Activated CD4-positive, alpha-beta T cell treated with anti-CD3 and anti-CD28 coated beads, Interleukin-2, Interleukin-4, amounts not matched to agents 100 ng/mL and 50 ng/mL, durations not matched to agents 16 hours and 8 hours (primary cell): Measurements from ENCODE around the gene SHB.

Experiments
- DNase-seq: peaks from one replicate; pipeline ENCODE4 v3.0.0-alpha.2; 2020; ENCODE audit warnings: low spot score

Gene SHB

DNA sequence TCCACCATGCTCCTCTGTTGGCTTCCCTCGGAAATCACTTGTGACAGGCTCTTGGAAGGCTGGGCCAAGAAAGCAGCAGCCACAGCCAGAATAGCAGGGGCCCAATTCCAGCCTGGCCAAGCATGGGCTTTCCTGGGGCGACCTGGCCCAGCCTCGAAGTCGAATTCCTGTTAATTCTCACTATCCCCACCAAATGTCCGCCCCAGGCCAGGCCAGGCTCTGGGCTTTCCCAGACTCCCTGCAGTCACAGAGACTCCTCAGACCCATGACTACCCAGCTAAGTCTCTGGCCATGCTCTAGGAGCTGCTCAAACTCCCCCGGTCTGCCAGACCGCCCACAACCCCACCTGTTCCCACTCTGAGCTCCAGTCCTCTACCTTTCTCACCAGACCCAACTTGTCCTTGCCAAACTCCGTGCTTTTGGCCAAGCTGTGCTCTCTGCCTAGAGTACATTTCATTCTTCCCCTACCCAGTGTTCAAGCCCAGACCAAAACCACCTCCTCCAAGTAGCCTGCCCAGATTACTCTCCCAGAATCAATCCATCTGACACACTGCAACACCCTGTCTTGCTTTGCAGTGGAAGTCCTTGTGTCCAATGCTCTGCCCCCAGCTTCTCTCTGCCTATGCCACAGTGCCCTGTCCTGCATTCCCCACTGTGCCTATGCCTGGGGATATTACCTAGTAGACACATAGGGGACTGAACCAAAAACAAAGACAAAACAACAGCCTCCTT, 26.2 kb downstream of the SHB start:
- DNase-seq, result no peak

- no peak for DNase-seq
Measured at GRCh38 chr9:38041564-38042243, 27.3 kb downstream of the SHB start.

DNA sequence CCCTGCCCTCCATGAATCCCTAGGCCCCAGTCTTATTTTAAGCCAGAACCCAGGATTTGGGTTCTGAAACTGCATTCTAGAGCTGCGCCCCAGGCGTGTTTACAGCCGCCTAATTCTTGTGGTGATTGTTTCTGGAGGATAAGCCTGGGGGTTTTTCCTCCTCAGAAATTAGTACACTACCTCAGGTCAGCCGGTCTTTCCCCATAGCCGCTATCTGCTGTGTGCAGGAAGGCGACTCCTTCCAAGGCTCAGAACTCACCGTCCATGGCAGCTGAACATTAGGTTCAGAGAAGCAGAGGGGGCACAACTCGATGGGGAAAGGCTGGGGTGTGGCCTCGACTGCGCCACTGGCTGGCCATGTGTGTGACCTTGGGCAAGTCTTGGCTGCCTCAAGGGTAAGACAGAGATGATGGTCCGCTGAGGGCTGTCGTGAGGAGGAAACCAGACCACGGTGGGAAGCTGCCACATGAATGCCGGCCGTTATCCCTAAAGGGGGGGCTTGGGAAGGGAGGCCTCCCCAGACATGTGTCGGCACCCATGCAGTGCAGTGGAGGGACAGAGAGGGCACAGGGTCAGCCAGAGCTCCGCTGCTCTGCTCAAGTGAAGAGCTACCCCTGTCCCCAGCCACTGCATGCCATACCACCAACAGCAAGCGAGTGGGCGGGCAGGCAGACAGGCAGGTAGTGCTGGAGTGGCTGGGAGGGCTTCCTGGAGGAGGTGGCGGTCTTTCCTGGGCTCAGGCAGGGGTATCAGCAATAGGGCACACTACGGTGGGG, 28.9 kb downstream of the SHB start:
- no peak for DNase-seq

GRCh38 chr9:38039090-38039906, 29.7 kb downstream of the SHB start:
- DNase-seq, result no peak

DNA sequence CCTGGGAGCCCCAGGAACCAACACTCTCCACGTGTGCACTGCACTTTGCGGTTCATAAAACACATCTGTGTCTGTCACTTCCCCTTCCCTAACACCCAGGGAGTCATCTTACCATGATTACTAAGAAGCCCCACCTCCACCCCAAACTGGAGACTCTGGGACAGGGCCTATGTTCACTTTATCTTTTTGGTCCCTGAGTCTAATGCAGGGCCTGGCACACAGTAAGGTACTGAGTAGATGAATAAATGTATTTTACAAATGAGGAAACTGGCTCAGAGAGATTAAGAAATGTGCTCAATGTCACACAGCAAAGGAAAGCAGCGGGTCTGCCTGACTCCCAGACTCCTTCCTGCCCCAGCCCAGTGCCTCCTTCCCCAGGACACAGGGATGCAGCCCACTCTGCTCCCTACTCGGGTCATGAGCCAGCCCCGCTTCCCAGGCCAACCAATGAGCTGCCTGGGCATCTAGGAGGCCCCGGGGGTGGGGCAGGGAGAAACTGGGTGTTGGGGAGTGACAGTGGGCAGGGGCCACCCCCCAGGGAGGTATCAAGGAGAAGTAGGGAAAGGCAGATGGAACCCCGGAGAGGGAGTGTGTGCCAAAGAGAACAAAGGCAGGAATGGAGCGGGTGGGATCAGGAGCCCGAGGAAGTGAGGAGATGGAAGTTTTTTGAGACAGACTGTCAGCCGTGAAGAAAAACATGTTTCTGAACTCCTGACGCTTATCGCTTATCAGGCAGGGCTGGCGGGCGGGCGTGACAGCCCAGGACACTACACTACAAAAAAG, 30.5 kb downstream of the SHB start:
- DNase-seq, result no peak

GRCh38 chr9:38037981-38038306, 31.1 kb downstream of the SHB start:
- DNase-seq, result no peak

GRCh38 chr9:38036359-38037084, 32.5 kb downstream of the SHB start:
- no peak for DNase-seq

DNA sequence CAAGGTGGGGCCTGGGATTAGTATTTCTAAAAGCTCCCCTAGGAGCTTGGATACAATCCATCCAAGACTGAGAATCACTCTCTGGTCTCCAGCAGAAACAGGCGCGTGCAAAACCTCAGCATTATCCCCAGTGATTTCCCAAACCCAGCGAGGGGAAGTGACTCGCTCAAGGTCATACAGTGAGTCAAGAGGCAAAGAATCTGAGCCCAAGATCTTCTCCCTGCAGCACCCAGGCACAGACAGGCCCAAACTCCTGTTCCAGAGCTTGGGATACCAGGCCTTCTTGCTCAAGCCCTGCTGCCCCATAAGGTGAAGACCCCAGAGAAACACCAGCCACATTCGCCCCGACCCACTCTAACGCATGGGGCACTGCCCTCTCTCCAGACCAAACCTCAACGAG, 33.2 kb downstream of the SHB start:
- DNase-seq, result no peak

DNA sequence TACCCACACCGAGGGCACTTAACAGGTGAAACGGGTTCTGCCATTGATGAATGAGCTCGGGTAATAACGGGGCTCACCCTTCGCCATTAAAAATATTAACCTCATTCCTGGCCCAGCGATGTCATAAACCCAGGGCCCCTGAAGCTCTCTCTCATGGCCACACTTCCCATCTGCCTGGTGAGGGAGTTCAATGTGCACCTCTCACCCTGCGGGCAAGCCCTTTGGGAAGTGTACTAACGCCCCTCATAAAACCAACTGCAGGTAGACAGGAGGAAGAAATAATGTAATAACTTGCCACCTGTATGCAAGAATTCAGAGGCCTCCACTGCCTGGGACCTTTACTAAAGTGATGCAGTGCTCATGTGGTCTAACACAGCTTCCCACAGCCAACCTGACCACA, 35.1 kb downstream of the SHB start:
- DNase-seq, result no peak

GRCh38 chr9:38032266-38033110, 36.5 kb downstream of the SHB start:
- DNase-seq, result no peak

DNA sequence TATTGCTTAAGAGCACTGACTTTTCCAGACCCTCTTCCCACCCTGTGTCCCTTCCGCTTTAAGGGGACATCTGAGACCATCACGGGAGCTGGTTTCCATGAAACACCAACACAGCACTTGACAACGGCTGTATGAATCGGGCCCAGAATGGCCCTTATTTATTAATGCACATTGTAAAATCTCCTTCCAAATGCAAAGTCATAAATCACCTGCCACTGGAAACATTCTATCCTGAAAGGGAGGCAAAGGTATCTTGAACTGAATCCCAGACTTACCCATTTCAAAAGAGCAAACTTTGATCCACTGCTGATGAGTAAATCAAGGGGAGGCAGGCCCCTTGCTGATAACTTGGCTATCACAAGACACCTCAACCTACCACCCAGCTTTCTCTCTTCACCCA, 37.4 kb downstream of the SHB start:
- DNase-seq, result no peak

- no peak for DNase-seq
Measured at GRCh38 chr9:38030658-38031057, 38.4 kb downstream of the SHB start.

DNA sequence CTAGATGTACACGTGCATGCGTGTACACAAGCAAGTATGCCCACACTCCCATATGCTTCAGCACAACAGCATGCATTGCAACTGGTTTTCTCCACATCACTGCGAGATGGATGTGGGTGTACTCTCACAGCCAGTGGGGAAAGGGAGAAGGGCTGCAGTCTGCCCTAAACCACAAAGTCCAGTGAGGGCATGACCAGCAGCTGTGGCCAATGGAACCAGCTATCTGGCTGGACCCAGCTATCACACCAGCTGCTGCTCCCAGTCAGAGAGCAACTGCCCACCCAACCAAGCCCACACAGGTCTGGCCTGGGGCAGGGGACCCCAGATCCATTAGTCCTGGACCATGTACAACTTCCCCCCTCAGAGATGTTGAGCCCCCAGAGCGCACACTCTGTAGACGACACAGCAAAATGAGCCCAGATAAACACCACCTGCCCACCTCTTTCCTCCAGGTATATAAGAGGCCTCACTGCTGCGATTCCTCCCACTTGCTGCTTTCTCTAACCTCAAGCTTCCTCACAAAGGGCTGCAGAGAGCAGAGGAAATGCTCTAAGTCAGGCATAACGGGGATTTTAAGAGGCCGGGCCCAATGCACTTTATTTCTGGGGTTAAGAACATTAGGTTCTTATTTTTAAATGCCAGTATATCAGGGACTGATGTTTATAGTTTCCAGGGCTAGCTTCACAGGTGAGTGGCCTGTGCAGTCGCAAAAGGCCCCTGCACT, 39.0 kb downstream of the SHB start:
- no peak for DNase-seq

DNA sequence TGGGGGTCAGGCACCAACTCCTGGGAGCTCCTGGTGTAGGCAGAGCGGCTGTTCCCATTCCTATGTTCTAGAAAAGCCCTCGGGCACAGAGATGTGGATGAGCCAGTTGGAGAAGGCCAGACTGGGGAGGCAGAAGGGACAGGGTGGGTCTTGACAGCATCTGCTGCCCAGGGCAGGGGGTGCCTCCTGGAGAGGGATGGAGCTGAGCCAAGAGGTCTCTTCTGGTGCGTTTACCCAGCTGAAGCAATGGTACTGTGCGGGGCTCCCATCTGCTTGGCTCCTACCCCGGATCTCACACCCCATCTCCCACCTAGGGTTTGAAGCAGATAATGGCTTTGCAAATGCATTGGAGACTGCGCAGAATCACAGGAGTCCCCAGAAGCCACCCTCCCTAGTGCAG, 41.3 kb downstream of the SHB start:
- DNase-seq, result no peak

GRCh38 chr9:38026840-38027527, 42.0 kb downstream of the SHB start:
- no peak for DNase-seq

DNA sequence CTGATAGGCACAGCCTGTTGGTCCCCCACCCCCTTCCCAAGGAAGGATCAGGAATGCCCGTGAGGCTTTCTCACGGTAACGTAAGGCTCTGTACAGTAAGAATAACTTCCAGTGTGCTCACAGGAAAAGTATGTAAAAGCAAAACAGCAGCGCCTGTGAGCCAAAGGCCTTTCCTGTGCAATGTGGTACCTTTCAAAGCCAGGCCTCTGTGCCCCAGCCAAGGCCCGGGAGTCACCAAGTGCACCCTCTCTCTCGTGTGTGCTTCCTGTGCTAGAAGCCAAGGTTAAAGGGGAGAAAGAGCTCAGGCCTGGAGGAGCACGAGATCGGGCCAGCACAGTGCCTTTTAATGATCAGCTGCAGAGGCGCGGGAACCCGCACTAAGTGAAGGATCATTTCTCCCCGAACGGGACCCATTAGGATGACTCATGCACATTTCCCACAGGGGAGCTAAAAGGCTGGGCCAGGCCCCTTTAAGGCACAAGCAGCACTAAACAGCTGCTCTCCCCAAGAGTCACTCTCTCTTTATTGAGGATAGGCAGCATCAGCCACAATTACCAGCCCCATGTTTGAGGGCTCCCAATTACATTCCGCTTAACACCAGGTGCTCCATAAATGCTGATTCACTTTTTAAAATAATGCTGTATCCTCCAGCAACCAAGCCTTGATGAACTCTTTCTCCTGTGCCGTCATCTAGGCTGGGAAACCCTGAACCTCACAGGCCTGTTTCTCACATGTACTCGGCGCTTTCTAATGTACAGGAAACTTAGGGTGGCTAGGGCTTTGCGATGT, 42.8 kb downstream of the SHB start:
- no peak for DNase-seq

DNA sequence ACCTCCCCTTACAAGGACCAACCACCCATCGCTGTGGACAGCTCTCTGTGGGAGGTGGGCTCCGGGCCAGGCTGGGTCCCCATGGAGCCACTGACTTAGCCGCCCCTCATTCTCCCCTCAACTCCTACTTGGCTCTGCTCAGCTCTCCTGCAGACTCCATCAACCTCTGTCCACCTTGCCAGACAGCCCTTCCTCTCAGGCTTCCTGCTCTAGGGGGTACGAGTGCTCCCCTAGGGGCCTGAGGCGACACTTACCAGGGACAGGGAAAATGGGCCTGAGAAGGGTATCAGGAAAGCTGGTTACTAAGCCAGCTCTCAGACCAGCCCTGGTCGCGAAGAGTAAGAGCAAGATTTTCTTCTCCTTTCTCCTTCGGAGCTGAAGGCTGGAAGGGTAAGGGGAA, 43.9 kb downstream of the SHB start:
- no peak for DNase-seq
